ENCODE results near the gene PROCR.
A peak's percentile ranks its signal among the peaks of the same experiment; 100 is the strongest.
"Not testable (repeated sequence)": the region's sequence is repeated elsewhere in the genome, so short reads cannot be mapped to it uniquely, and the experiment has no call there.

PROCR gene

DNA sequence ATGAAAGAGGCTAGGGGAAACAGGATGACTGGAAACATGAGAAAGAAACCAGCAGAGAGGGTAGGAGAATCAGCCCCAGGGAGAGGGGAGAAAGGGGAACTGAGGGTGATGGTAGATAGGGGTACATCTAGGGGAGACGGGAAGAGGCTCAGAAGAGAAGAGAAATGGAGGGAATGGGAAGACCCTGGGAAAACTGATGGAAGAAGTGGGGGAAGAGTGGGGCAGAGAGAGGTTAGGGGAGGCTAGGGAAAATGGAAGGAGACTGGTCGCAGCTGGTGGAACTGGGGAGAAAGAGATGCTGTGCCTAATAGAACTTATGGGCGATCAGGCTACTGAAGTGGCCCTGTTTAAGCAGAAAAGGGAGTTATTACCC, 548 bp downstream of the PROCR start:
- no peak for DNase-seq (ENCODE audit: low spot score)
- Mint-ChIP-seq H3K36me3 (ENCODE audit: low read depth) (no peaks in the 10 kb centered on the region), H3K4me1 (ENCODE audit: low read depth) (peaks cover 12% of the 10 kb centered on the region), H3K4me3 (peak overlapping the region; percentile 68), H3K27ac (peak overlapping the region; percentile 14), H3K9me3 (no peaks in the 10 kb centered on the region), H3K27me3 (ENCODE audit: low read depth) (no peaks in the 10 kb centered on the region)

- Mint-ChIP-seq H3K27ac (no peak overlapping the region), H3K4me3 (no peak overlapping the region), H3K36me3 (ENCODE audit: low read depth) (no peaks in the 10 kb centered on the region), H3K27me3 (ENCODE audit: low read depth) (no peaks in the 10 kb centered on the region), H3K9me3 (no peaks in the 10 kb centered on the region), H3K4me1 (ENCODE audit: low read depth) (peaks cover 12% of the 10 kb centered on the region)
- no peak for DNase-seq (ENCODE audit: low spot score)
Observed at GRCh38 chr20:35173576-35174192, 1.8 kb downstream of the PROCR start.

DNA sequence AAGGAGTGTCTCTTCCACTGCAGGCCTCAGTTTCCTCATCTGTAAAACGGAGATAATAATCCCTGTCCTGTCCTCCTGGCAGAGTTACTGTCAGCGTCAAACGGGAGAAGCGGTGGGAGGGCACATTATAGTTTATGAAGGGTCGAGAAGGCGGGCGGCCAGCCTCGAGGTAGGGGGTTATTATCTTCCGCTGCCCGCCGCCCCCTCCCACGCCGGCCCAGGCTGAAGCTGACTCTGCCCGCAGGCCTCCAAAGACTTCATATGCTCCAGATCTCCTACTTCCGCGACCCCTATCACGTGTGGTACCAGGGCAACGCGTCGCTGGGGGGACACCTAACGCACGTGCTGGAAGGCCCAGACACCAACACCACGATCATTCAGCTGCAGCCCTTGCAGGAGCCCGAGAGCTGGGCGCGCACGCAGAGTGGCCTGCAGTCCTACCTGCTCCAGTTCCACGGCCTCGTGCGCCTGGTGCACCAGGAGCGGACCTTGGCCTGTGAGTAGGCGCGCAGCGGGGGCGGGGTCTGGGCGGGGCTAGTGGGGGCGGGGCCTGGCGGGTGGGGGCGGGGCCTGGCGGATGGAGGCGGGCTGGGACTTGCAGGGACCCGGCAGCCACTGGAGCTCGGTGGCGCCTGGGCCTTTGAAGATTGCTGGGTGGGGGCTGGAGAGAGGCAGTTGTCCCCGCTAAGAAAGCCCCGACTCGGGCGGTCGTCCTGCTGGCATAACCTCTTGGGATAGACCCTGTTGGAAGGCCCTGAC, 2.8 kb downstream of the PROCR start:
- Mint-ChIP-seq H3K27me3 (ENCODE audit: low read depth) (no peaks in the 10 kb centered on the region), H3K4me3 (no peak overlapping the region), H3K27ac (no peak overlapping the region), H3K36me3 (ENCODE audit: low read depth) (no peaks in the 10 kb centered on the region), H3K4me1 (ENCODE audit: low read depth) (peaks cover 12% of the 10 kb centered on the region), H3K9me3 (no peaks in the 10 kb centered on the region)
- DNase-seq (ENCODE audit: low spot score), result no peak

DNA sequence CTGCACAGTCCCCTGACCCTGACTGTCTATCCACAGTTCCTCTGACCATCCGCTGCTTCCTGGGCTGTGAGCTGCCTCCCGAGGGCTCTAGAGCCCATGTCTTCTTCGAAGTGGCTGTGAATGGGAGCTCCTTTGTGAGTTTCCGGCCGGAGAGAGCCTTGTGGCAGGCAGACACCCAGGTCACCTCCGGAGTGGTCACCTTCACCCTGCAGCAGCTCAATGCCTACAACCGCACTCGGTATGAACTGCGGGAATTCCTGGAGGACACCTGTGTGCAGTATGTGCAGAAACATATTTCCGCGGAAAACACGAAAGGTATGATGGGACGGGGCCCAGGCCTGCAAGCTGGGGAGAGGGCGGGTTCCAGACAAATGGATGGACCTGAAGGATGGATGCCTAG, 4.3 kb downstream of the PROCR start:
- DNase-seq (ENCODE audit: low spot score), result no peak
- no peaks in the 10 kb centered on the region for H3K27me3 Mint-ChIP-seq (ENCODE audit: low read depth)
- H3K9me3 Mint-ChIP-seq, result no peaks in the 10 kb centered on the region
- peaks cover 12% of the 10 kb centered on the region for H3K4me1 Mint-ChIP-seq (ENCODE audit: low read depth)
- H3K36me3 Mint-ChIP-seq (ENCODE audit: low read depth), result no peaks in the 10 kb centered on the region
- H3K4me3 Mint-ChIP-seq, result no peak overlapping the region
- H3K27ac Mint-ChIP-seq, result no peak overlapping the region

GRCh38 chr20:35179292-35180212, 7.7 kb downstream of the PROCR start:
- Mint-ChIP-seq H3K27ac (no peak overlapping the region), H3K4me1 (ENCODE audit: low read depth) (no peaks in the 10 kb centered on the region), H3K4me3 (no peak overlapping the region), H3K36me3 (ENCODE audit: low read depth) (no peaks in the 10 kb centered on the region), H3K9me3 (no peaks in the 10 kb centered on the region), H3K27me3 (ENCODE audit: low read depth) (no peaks in the 10 kb centered on the region)
- no peak for DNase-seq (ENCODE audit: low spot score)

- Mint-ChIP-seq H3K4me1 (ENCODE audit: low read depth) (no peaks in the 10 kb centered on the region), H3K9me3 (no peaks in the 10 kb centered on the region), H3K4me3 (no peak overlapping the region), H3K36me3 (ENCODE audit: low read depth) (no peaks in the 10 kb centered on the region), H3K27me3 (ENCODE audit: low read depth) (no peaks in the 10 kb centered on the region), H3K27ac (no peak overlapping the region)
- DNase-seq (ENCODE audit: low spot score), result no peak
Observed at GRCh38 chr20:35180266-35180665, 8.4 kb downstream of the PROCR start.

- Mint-ChIP-seq H3K36me3 (ENCODE audit: low read depth) (no peaks in the 10 kb centered on the region), H3K27me3 (ENCODE audit: low read depth) (no peaks in the 10 kb centered on the region), H3K9me3 (no peaks in the 10 kb centered on the region), H3K4me3 (no peak overlapping the region), H3K4me1 (ENCODE audit: low read depth) (no peaks in the 10 kb centered on the region), H3K27ac (no peak overlapping the region)
- no peak for DNase-seq (ENCODE audit: low spot score)
Observed at GRCh38 chr20:35181731-35182130, 9.9 kb downstream of the PROCR start.

GRCh38 chr20:35186691-35187289, 14.9 kb downstream of the PROCR start:
- not testable (repeated sequence) for H3K9me3 Mint-ChIP-seq; H3K36me3 Mint-ChIP-seq (ENCODE audit: low read depth); H3K4me3 Mint-ChIP-seq; H3K4me1 Mint-ChIP-seq (ENCODE audit: low read depth); DNase-seq (ENCODE audit: low spot score); H3K27ac Mint-ChIP-seq; H3K27me3 Mint-ChIP-seq (ENCODE audit: low read depth)

GRCh38 chr20:35187584-35188190, 15.8 kb downstream of the PROCR start:
- Mint-ChIP-seq H3K9me3 (no peaks in the 10 kb centered on the region), H3K4me3 (no peak overlapping the region), H3K36me3 (ENCODE audit: low read depth) (no peaks in the 10 kb centered on the region), H3K27me3 (ENCODE audit: low read depth) (no peaks in the 10 kb centered on the region), H3K4me1 (ENCODE audit: low read depth) (no peaks in the 10 kb centered on the region), H3K27ac (no peak overlapping the region)
- no peak for DNase-seq (ENCODE audit: low spot score)

DNA sequence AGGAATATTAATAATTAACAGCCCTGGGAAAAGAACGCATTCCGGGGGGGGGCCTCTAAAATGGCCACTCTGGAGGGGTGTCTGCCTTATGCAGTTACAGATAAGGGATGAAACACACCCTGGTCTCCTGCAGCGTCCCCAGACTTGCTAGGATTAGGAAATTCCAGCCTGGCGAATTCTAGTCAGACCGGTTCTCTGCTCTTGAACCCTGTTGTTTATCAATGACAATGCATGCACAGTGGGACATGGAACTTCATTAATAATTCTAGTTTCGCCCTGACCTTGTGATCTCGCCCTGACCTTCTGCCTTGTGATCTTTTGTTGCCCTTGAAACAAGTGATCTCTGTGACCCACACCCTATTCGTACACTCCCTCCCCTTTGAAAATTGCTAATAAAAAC, 17.4 kb downstream of the PROCR start:
- not testable (repeated sequence) for DNase-seq (ENCODE audit: low spot score); H3K27me3 Mint-ChIP-seq (ENCODE audit: low read depth); H3K4me1 Mint-ChIP-seq (ENCODE audit: low read depth); H3K9me3 Mint-ChIP-seq; H3K36me3 Mint-ChIP-seq (ENCODE audit: low read depth); H3K27ac Mint-ChIP-seq; H3K4me3 Mint-ChIP-seq

DNA sequence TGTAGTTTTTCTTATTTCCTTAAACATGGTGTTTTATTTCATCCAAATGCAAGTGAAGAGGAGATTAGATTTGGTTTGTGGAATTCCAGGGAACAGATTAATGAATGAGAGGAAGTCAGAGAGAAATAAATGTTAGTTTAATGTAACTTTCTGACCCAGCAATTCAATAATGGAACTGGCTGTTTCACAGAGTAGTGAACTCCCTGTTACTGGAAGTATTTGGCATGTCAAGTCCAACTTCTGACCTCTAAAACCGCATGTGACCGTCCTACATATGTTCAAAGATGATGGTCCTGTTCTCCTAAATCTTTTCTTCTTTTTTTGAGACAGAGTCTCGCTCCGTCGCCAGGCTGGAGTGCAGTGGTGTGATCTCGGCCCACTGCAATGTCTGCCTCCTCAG, 18.7 kb downstream of the PROCR start:
- H3K27ac Mint-ChIP-seq, result no peak overlapping the region
- DNase-seq (ENCODE audit: low spot score), result no peak
- H3K4me1 Mint-ChIP-seq (ENCODE audit: low read depth), result no peaks in the 10 kb centered on the region
- H3K4me3 Mint-ChIP-seq, result no peak overlapping the region
- H3K27me3 Mint-ChIP-seq (ENCODE audit: low read depth), result no peaks in the 10 kb centered on the region
- H3K36me3 Mint-ChIP-seq (ENCODE audit: low read depth), result peaks cover 3% of the 10 kb centered on the region
- peaks cover 4% of the 10 kb centered on the region for H3K9me3 Mint-ChIP-seq

DNA sequence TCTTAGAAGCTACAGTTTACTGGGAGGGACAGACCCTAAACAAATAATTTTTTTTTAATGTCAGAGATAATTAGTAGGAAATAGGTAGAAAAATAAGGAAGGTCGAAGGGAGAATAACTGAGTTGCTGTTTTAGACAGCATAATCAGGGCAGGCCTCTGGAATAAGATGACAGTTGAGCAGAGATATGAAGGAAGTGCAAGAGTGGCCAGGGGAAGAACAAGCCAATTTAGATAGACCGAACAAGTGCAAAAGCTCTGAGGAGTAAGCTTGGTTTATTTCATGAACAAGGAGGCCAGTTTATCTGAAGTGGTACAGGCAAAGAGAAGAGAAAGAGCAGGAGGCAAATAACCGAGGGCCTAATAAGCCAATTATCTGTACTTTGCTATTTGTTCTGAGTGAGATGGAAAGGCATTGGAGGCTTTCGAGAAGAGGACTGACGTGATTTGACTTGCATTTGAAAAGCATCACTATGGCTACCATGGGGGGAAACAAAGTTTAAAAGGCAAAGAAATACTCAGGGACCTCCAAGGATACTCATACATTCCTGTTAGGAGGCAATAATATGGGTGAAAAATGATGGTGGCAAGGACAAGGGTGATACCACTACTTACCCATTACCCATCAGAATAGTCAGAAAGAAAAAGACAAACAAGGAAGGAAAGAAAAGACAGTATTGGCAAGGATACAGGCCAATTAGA, 19.7 kb downstream of the PROCR start:
- DNase-seq (ENCODE audit: low spot score), result no peak
- Mint-ChIP-seq H3K27ac (no peak overlapping the region), H3K36me3 (ENCODE audit: low read depth) (peaks cover 6% of the 10 kb centered on the region)

More for the DNA sequence above, 19.7 kb downstream of the PROCR start:
- no peaks in the 10 kb centered on the region for H3K27me3 Mint-ChIP-seq (ENCODE audit: low read depth)
- no peak overlapping the region for H3K4me3 Mint-ChIP-seq
- no peaks in the 10 kb centered on the region for H3K4me1 Mint-ChIP-seq (ENCODE audit: low read depth)
- peaks cover 9% of the 10 kb centered on the region for H3K9me3 Mint-ChIP-seq

Measured in T-helper 2 cell treated with Interferon-gamma antibody and Interleukin-4, amounts not matched to agents 5 μg/mL and 100 μg/mL, for 36 hours (primary cell).